Measurements from ENCODE around the gene ATG5. TPM values are rescaled to one million over a fixed set of nuclear protein-coding genes. Genes with fewer than 3 reads are reported as not detected.
"Not testable (repeated sequence)": the region's sequence is repeated elsewhere in the genome, so short reads cannot be mapped to it uniquely, and the experiment has no call there.

Gene ATG5
- polyA plus RNA-seq, 1 donor from 2014 or later, result 45.5 TPM

GRCh38 chr6:106154326-106154725 is 171.2 kb downstream of the ATG5 start:
- TF ChIP-seq, protein P1, sequence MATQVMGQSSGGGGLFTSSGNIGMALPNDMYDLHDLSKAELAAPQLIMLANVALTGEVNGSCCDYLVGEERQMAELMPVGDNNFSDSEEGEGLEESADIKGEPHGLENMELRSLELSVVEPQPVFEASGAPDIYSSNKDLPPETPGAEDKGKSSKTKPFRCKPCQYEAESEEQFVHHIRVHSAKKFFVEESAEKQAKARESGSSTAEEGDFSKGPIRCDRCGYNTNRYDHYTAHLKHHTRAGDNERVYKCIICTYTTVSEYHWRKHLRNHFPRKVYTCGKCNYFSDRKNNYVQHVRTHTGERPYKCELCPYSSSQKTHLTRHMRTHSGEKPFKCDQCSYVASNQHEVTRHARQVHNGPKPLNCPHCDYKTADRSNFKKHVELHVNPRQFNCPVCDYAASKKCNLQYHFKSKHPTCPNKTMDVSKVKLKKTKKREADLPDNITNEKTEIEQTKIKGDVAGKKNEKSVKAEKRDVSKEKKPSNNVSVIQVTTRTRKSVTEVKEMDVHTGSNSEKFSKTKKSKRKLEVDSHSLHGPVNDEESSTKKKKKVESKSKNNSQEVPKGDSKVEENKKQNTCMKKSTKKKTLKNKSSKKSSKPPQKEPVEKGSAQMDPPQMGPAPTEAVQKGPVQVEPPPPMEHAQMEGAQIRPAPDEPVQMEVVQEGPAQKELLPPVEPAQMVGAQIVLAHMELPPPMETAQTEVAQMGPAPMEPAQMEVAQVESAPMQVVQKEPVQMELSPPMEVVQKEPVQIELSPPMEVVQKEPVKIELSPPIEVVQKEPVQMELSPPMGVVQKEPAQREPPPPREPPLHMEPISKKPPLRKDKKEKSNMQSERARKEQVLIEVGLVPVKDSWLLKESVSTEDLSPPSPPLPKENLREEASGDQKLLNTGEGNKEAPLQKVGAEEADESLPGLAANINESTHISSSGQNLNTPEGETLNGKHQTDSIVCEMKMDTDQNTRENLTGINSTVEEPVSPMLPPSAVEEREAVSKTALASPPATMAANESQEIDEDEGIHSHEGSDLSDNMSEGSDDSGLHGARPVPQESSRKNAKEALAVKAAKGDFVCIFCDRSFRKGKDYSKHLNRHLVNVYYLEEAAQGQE (IDR thresholded peaks at IDR 0.05; ENCODE audit: borderline replicate concordance), result no peak
- TF ChIP-seq TAF1 (IDR thresholded peaks at IDR 0.05; ENCODE audit: low read depth), result no peak
- no peak for TF ChIP-seq POLR2AphosphoS5 (IDR thresholded peaks at IDR 0.05)
- no peak for TF ChIP-seq MXI1 (conservative IDR thresholded peaks at IDR 0.05; ENCODE audit: poor library complexity, severe bottlenecking)
- TF ChIP-seq SMC3 (conservative IDR thresholded peaks at IDR 0.05; ENCODE audit: poor library complexity), result no peak
- no peak for TF ChIP-seq CTCF (IDR thresholded peaks at IDR 0.05; ENCODE audit: poor library complexity, severe bottlenecking)
- no peak for TF ChIP-seq RAD21 (conservative IDR thresholded peaks at IDR 0.05)
- no peak for TF ChIP-seq EZH2 (IDR thresholded peaks at IDR 0.05; ENCODE audit: borderline replicate concordance, insufficient read depth, low read length, poor library complexity, severe bottlenecking)
- TF ChIP-seq EP300 (conservative IDR thresholded peaks at IDR 0.05; ENCODE audit: poor library complexity, severe bottlenecking), result no peak
- Histone ChIP-seq H3K9ac (ENCODE audit: low read length) (no peak overlapping the region), H3K27ac (ENCODE audit: low read length) (no peak overlapping the region)

DNA sequence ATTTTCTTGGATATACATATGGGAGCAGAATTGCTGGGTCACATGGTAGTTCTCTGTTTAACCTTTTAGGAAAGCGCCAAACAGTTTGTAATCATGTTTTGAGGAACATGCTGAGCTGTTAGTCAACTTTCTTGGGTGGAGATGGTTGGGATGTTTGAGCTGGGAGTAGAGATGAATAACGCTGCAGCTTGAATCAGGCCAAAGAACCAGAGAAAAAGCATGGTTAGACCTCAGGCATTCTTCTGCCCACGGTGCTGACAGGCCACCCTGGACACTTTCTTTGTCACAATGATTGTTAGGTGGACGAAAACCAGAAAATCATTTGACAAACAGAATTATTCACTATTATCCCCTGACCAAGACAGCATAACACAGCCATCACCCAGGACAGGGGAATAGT is 172.6 kb downstream of the ATG5 start:
- Histone ChIP-seq H4K20me1 (ENCODE audit: insufficient read depth) (no peaks in the 10 kb centered on the region), H3K9me2 (ENCODE audit: insufficient read depth, low read length) (no peaks in the 10 kb centered on the region), H3K4me3 (ENCODE audit: low read length) (no peak overlapping the region), H3F3A (ENCODE audit: insufficient read depth, low read length, poor library complexity, severe bottlenecking) (no peaks in the 10 kb centered on the region), H2AFZ (ENCODE audit: low read depth, low read length) (no peak overlapping the region), H3K9me3 (ENCODE audit: low read length) (no peaks in the 10 kb centered on the region), H3K79me2 (replicated peaks; ENCODE audit: insufficient read depth, low read length) (no peaks in the 10 kb centered on the region), H3K27ac (ENCODE audit: low read length) (no peak overlapping the region), H3K4me2 (ENCODE audit: low read length) (no peak overlapping the region), H3K9ac (ENCODE audit: low read length) (no peak overlapping the region), H3K27me3 (ENCODE audit: insufficient read depth, low read depth, low read length) (no peaks in the 10 kb centered on the region), H3K36me3 (ENCODE audit: insufficient read depth, low read length) (no peaks in the 10 kb centered on the region)
- TF ChIP-seq SMC3 (conservative IDR thresholded peaks at IDR 0.05; ENCODE audit: poor library complexity) (no peak), CTCF (IDR thresholded peaks at IDR 0.05; ENCODE audit: poor library complexity, severe bottlenecking) (no peak)

More at GRCh38 chr6:106154326-106154725, 171.2 kb downstream of the ATG5 start:
- no peaks in the 10 kb centered on the region for H4K20me1 ChIP-seq (ENCODE audit: insufficient read depth)
- no peak overlapping the region for H2AFZ ChIP-seq (ENCODE audit: low read depth, low read length)
- H3K4me3 ChIP-seq (ENCODE audit: low read length), result no peak overlapping the region
- H3K4me2 ChIP-seq (ENCODE audit: low read length), result no peak overlapping the region
- H3F3A ChIP-seq (ENCODE audit: insufficient read depth, low read length, poor library complexity, severe bottlenecking), result no peaks in the 10 kb centered on the region
- H3K27me3 ChIP-seq (ENCODE audit: insufficient read depth, low read depth, low read length), result no peaks in the 10 kb centered on the region
- H3K79me2 ChIP-seq (replicated peaks; ENCODE audit: insufficient read depth, low read length), result no peaks in the 10 kb centered on the region
- H3K9me3 ChIP-seq (ENCODE audit: low read length), result no peaks in the 10 kb centered on the region
- H3K9me2 ChIP-seq (ENCODE audit: insufficient read depth, low read length), result no peaks in the 10 kb centered on the region
- no peaks in the 10 kb centered on the region for H3K36me3 ChIP-seq (ENCODE audit: insufficient read depth, low read length)

DNA sequence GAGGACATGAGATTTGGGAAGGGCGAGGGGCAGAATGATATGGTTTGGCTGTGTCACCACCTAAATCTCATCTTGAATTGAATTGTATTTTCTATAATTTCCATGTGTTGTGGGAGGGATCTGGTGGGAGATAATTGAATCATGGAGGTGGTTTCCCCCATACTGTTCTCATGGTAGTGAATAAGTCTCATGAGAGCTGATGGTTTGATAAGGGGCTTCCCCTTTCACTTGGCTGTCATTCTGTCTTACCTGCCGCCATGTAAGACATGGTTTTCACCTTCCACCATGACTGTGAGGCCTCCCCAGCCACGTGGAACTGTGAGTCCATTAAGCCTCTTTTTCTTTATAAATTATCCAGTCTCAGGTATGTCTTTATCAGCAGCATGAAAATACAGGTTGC is 173.1 kb downstream of the ATG5 start:
- H3F3A ChIP-seq (ENCODE audit: insufficient read depth, low read length, poor library complexity, severe bottlenecking); H3K36me3 ChIP-seq (ENCODE audit: insufficient read depth, low read length); H3K9ac ChIP-seq (ENCODE audit: low read length); H3K79me2 ChIP-seq (replicated peaks; ENCODE audit: insufficient read depth, low read length); H3K9me3 ChIP-seq (ENCODE audit: low read length); H3K4me2 ChIP-seq (ENCODE audit: low read length); H3K27me3 ChIP-seq (ENCODE audit: insufficient read depth, low read depth, low read length); H3K4me3 ChIP-seq (ENCODE audit: low read length); H2AFZ ChIP-seq (ENCODE audit: low read depth, low read length); H3K27ac ChIP-seq (ENCODE audit: low read length); H3K9me2 ChIP-seq (ENCODE audit: insufficient read depth, low read length); H4K20me1 ChIP-seq (ENCODE audit: insufficient read depth): not testable (repeated sequence)

Data from neural cell (in vitro differentiated cells).